ENCODE data around the gene KRTAP9-7.

The KRTAP9-7 gene

DNA sequence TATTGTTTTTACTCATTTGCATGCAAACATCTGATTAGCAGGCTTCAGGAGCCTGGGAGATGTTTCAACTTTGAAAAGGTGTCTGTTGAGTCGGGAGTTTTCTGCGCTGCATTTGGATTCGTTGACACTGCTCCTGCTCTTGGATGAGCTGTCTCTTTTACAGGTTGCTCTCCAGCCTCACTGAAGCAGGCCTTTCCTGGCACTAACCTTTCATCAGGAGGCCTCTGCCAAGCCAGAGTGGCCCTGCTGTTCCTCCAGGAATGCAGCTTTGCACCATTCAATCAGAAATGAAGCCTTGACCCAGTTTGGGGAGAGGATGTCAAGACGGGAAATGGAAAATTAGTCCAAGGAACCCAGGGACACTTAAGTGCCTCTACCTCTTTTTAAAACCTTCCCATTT is 27.5 kb downstream of the KRTAP9-7 start:
- no peak overlapping the region for H3K27ac ChIP-seq
- no peak overlapping the region for H3K9ac ChIP-seq
- H3K4me2 ChIP-seq: no peak overlapping the region
- no peaks in the 10 kb centered on the region for H3K27me3 ChIP-seq (ENCODE audit: insufficient read depth, low read depth)
- no peaks in the 10 kb centered on the region for H4K20me1 ChIP-seq (ENCODE audit: insufficient read depth)
- TF ChIP-seq, protein P1, sequence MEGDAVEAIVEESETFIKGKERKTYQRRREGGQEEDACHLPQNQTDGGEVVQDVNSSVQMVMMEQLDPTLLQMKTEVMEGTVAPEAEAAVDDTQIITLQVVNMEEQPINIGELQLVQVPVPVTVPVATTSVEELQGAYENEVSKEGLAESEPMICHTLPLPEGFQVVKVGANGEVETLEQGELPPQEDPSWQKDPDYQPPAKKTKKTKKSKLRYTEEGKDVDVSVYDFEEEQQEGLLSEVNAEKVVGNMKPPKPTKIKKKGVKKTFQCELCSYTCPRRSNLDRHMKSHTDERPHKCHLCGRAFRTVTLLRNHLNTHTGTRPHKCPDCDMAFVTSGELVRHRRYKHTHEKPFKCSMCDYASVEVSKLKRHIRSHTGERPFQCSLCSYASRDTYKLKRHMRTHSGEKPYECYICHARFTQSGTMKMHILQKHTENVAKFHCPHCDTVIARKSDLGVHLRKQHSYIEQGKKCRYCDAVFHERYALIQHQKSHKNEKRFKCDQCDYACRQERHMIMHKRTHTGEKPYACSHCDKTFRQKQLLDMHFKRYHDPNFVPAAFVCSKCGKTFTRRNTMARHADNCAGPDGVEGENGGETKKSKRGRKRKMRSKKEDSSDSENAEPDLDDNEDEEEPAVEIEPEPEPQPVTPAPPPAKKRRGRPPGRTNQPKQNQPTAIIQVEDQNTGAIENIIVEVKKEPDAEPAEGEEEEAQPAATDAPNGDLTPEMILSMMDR (conservative IDR thresholded peaks at IDR 0.05; ENCODE audit: low read depth, low read length): no peak
- no peak overlapping the region for H2AFZ ChIP-seq (ENCODE audit: low read depth)
- H3K36me3 ChIP-seq (ENCODE audit: insufficient read depth): no peaks in the 10 kb centered on the region
- no peak overlapping the region for H3K4me3 ChIP-seq (IDR thresholded peaks at IDR 0.05; ENCODE audit: insufficient read depth, low read depth, low read length)
- H3K4me1 ChIP-seq (ENCODE audit: low read depth, poor library complexity, severe bottlenecking): no peaks in the 10 kb centered on the region
- no peaks in the 10 kb centered on the region for H3K79me2 ChIP-seq (ENCODE audit: insufficient read depth, low read depth)

DNA sequence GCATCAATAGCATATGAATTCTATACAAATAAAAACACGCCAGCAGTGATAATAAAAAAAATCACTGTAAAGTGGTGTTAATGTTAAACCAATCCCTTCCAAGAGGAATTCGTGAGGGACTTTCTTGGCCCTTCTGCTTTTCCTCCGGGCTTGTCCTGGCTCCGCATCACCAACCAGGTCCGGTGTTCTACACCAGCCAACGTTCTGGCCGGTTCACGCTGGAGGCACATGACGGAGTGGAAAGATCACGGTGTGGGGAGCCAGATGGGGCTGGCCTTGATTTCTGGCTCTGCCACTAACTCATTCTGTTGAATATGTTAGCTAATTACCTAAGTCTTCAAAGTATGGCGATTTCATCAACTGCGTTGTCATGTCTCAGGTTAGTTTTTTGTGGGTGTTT is 28.6 kb downstream of the KRTAP9-7 start:
- Histone ChIP-seq H2AFZ (ENCODE audit: low read depth) (no peak overlapping the region), H3K27me3 (ENCODE audit: insufficient read depth, low read depth) (no peaks in the 10 kb centered on the region), H3K27ac (no peak overlapping the region), H3K9ac (no peak overlapping the region), H3K36me3 (ENCODE audit: insufficient read depth) (no peaks in the 10 kb centered on the region), H3K4me3 (IDR thresholded peaks at IDR 0.05; ENCODE audit: insufficient read depth, low read depth, low read length) (no peak overlapping the region), H4K20me1 (ENCODE audit: insufficient read depth) (no peaks in the 10 kb centered on the region), H3K79me2 (ENCODE audit: insufficient read depth, low read depth) (no peaks in the 10 kb centered on the region), H3K4me2 (no peak overlapping the region), H3K4me1 (ENCODE audit: low read depth, poor library complexity, severe bottlenecking) (peaks cover 10% of the 10 kb centered on the region)
- TF ChIP-seq, protein P1 (conservative IDR thresholded peaks at IDR 0.05; ENCODE audit: low read depth, low read length): no peak

DNA sequence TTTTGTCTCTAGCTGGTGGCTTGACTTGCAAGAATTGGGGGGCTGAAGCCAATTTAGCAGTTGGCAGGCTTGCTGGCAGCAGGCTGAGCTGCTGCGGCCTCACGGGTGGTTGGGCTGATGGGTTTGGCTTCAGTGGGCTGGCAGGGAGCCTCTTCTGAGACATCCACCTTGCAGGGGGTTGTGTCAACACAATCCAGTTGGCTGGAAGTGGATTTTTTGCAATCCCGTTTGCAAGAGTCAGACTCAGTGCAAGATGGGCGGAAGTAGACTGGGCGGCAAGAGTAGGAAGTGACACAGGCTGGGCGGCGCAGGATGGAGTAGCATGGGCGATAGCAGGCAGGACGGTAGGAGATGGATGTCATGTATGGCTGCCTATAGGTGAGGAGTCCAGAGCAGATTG is 32.1 kb downstream of the KRTAP9-7 start:
- Histone ChIP-seq H3K4me3 (IDR thresholded peaks at IDR 0.05; ENCODE audit: insufficient read depth, low read depth, low read length) (no peak overlapping the region), H3K4me2 (no peak overlapping the region)

DNA sequence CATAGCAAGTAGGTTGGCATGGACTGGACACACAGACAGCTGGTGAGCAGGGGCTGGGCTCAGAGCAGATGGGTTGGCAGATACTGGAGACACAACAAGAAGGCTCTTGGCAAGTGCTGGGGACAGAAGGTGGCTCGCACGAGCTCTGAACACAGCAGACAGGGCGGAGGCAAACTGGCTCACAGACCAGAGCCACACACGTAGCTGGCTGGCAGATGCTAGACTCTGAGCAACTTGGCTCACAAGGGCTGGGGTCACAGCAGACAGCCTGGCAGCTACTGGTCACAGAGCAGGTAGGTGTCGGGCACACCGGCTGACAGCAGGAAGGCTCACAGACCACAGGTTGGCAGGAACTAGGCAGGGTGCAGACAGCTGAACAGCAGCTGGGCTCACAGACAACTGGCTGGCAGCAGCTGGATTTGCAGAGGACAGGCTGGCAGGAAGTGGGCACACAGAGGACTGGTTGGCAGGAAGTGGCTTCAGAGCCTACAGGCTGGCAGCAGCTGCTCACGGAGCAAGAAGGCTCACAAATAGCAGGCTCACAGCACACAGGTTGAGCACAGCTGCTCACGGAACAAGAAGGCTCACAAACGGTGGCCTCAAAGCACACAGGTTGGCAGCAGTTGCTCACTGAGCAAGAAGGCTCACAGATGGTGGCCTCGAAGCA is 32.9 kb downstream of the KRTAP9-7 start:
- H3K36me3 ChIP-seq (ENCODE audit: insufficient read depth): no peaks in the 10 kb centered on the region
- no peaks in the 10 kb centered on the region for H4K20me1 ChIP-seq (ENCODE audit: insufficient read depth)
- peaks cover 10% of the 10 kb centered on the region for H3K4me1 ChIP-seq (ENCODE audit: low read depth, poor library complexity, severe bottlenecking)
- no peak overlapping the region for H3K27ac ChIP-seq
- H3K4me3 ChIP-seq (IDR thresholded peaks at IDR 0.05; ENCODE audit: insufficient read depth, low read depth, low read length): no peak overlapping the region
- H3K27me3 ChIP-seq (ENCODE audit: insufficient read depth, low read depth): no peaks in the 10 kb centered on the region
- H2AFZ ChIP-seq (ENCODE audit: low read depth): peak overlapping the region; percentile 48; the same call in 1 of the 2 replicates
- TF ChIP-seq, protein P1 (conservative IDR thresholded peaks at IDR 0.05; ENCODE audit: low read depth, low read length): no peak
- H3K9ac ChIP-seq: no peak overlapping the region
- H3K4me2 ChIP-seq: peak overlapping the region; percentile 25; the same call in 1 of the 2 replicates
- no peaks in the 10 kb centered on the region for H3K79me2 ChIP-seq (ENCODE audit: insufficient read depth, low read depth)

More for the DNA sequence above, 32.1 kb downstream of the KRTAP9-7 start:
- Histone ChIP-seq H3K9ac (no peak overlapping the region), H2AFZ (ENCODE audit: low read depth) (no peak overlapping the region), H3K27me3 (ENCODE audit: insufficient read depth, low read depth) (no peaks in the 10 kb centered on the region), H4K20me1 (ENCODE audit: insufficient read depth) (no peaks in the 10 kb centered on the region), H3K27ac (no peak overlapping the region), H3K79me2 (ENCODE audit: insufficient read depth, low read depth) (no peaks in the 10 kb centered on the region), H3K36me3 (ENCODE audit: insufficient read depth) (no peaks in the 10 kb centered on the region), H3K4me1 (ENCODE audit: low read depth, poor library complexity, severe bottlenecking) (peaks cover 10% of the 10 kb centered on the region)
- TF ChIP-seq, protein P1 (conservative IDR thresholded peaks at IDR 0.05; ENCODE audit: low read depth, low read length): no peak
